GM23338 (cell line): ENCODE measurements around the gene CPD. TPM values are rescaled to one million over a fixed set of nuclear protein-coding genes. Genes with fewer than 3 reads are reported as not detected.
A peak's percentile ranks its signal among the peaks of the same experiment; 100 is the strongest.

Source experiments
- ATAC-seq: fragments of 200-7000 bp; cut with Tn5 transposase; 3 replicates; pipeline ENCODE4 v1.9.1; 2020
- DNase-seq: peaks from one replicate; pipeline ENCODE4 v3.0.0-alpha.2; 2015; ENCODE audit warnings: low spot score
- H2AFZ ChIP-seq: fragments of 200-600 bp; sonication (generic); 2 replicates; pipeline ENCODE4 v1.8.0; 2016; ENCODE audit warnings: antibody characterized with exemption, mild to moderate bottlenecking, moderate library complexity
- H3F3A ChIP-seq: fragments of 200-600 bp; sonication (generic); replicated peaks from 2 replicates; pipeline ENCODE4 v1.8.0; 2017; ENCODE audit warnings: antibody characterized with exemption, mixed run types, low read depth
- H3K27ac ChIP-seq: fragments of 200-600 bp; sonication (generic); 2 replicates; pipeline ENCODE4 v1.6.1; 2016; ENCODE audit warnings: low read depth
- H3K27me3 ChIP-seq: fragments of 200-600 bp; sonication (generic); 2 replicates; pipeline ENCODE4 v1.8.0; 2016; ENCODE audit warnings: mild to moderate bottlenecking, mixed run types, moderate library complexity; ENCODE audit not compliant: insufficient read depth
- H3K36me3 ChIP-seq: fragments of 200-600 bp; sonication (generic); 2 replicates; pipeline ENCODE4 v1.8.0; 2016; ENCODE audit warnings: mild to moderate bottlenecking; ENCODE audit not compliant: insufficient read depth
- H3K4me1 ChIP-seq: fragments of 200-600 bp; sonication (generic); 2 replicates; pipeline ENCODE4 v1.8.0; 2016; ENCODE audit warnings: mild to moderate bottlenecking, moderate library complexity; ENCODE audit not compliant: insufficient read depth
- H3K4me2 ChIP-seq: fragments of 200-600 bp; sonication (generic); 2 replicates; pipeline ENCODE4 v1.7.1; 2017; ENCODE audit warnings: mixed run types
- H3K4me3 ChIP-seq: fragments of 200-600 bp; sonication (generic); 2 replicates; pipeline ENCODE4 v1.6.1; 2016; ENCODE audit warnings: mixed run types
- H3K79me2 ChIP-seq: fragments of 200-600 bp; sonication (generic); replicated peaks from 2 replicates; pipeline ENCODE4 v1.8.0; 2017; ENCODE audit warnings: mild to moderate bottlenecking; ENCODE audit not compliant: insufficient read depth
- H3K9me2 ChIP-seq: fragments of 200-600 bp; sonication (generic); 2 replicates; pipeline ENCODE4 v1.8.0; 2017; ENCODE audit not compliant: insufficient read depth
- H4K20me1 ChIP-seq: fragments of 200-600 bp; sonication (generic); replicated peaks from 2 replicates; pipeline ENCODE4 v1.8.0; 2017; ENCODE audit warnings: mild to moderate bottlenecking; ENCODE audit not compliant: insufficient read depth
- H3K27ac Mint-ChIP-seq: 2 replicates; pipeline ENCODE4 v1.8.0; 2020; ENCODE audit warnings: inconsistent platforms, mild to moderate bottlenecking, moderate library complexity, mixed read lengths
- H3K27me3 Mint-ChIP-seq: 3 replicates; pipeline ENCODE4 v1.8.0; 2022; ENCODE audit warnings: low read depth, mild to moderate bottlenecking, moderate library complexity, mixed read lengths, inconsistent platforms; ENCODE audit not compliant: insufficient read depth, poor library complexity
- H3K36me3 Mint-ChIP-seq: 3 replicates; pipeline ENCODE4 v1.8.0; 2021; ENCODE audit warnings: low read depth, mild to moderate bottlenecking, inconsistent platforms, moderate library complexity, mixed read lengths
- H3K4me1 Mint-ChIP-seq: 3 replicates; pipeline ENCODE4 v1.8.0; 2020; ENCODE audit warnings: mild to moderate bottlenecking, inconsistent platforms, mixed read lengths
- H3K4me3 Mint-ChIP-seq: 3 replicates; pipeline ENCODE4 v1.8.0; 2021; ENCODE audit warnings: moderate library complexity, mild to moderate bottlenecking, inconsistent platforms, mixed read lengths
- H3K9me3 Mint-ChIP-seq: 3 replicates; pipeline ENCODE4 v1.8.0; 2020; ENCODE audit warnings: moderate library complexity, mild to moderate bottlenecking, inconsistent platforms, mixed read lengths
- CREB1 ChIP-seq: fragments of 250-450 bp; sonication (Bioruptor Pico); IDR thresholded peaks from 2 replicates; pipeline ENCODE4 v1.5.0; 2020; ENCODE audit warnings: low read depth, mild to moderate bottlenecking, moderate library complexity
- CTCF ChIP-seq, 2 experiments: fragments of 200-600 bp in 1 of 2; sonication (generic) in 1 of 2; conservative IDR thresholded peaks; 2 replicates each; pipeline versions ENCODE4 v1.5.1 to v1.6.1; 2016 to 2017; ENCODE audit warnings: antibody characterized with exemption in 2 of 2, low read depth in 2 of 2, mild to moderate bottlenecking in 2 of 2, moderate library complexity in 1 of 2
- ETS1 ChIP-seq: IDR thresholded peaks from 2 replicates; pipeline ENCODE4 v1.6.1; 2016; ENCODE audit warnings: antibody characterized with exemption
- EZH2 ChIP-seq: fragments of 200-600 bp; sonication (generic); IDR thresholded peaks from one replicate; pipeline ENCODE4 v1.8.0; 2017; ENCODE audit warnings: antibody characterized with exemption, mild to moderate bottlenecking, low read depth; ENCODE audit not compliant: unreplicated experiment
- EZH2phosphoT487 ChIP-seq: fragments of 200-600 bp; sonication (generic); IDR thresholded peaks from one replicate; pipeline ENCODE4 v1.8.1; 2018; ENCODE audit warnings: antibody characterized with exemption; ENCODE audit not compliant: unreplicated experiment
- JUNB ChIP-seq: IDR thresholded peaks from one replicate; pipeline ENCODE4 v1.6.1; 2016; ENCODE audit warnings: antibody characterized with exemption; ENCODE audit not compliant: unreplicated experiment
- NANOG ChIP-seq: IDR thresholded peaks from 2 replicates; pipeline ENCODE4 v1.6.1; 2016; ENCODE audit warnings: antibody characterized with exemption, borderline replicate concordance
- POLR2AphosphoS5 ChIP-seq: IDR thresholded peaks from 2 replicates; pipeline ENCODE4 v1.6.1; 2016; ENCODE audit warnings: antibody characterized with exemption, low read depth
- REST ChIP-seq: IDR thresholded peaks from one replicate; pipeline ENCODE4 v1.6.1; 2018; ENCODE audit warnings: antibody characterized with exemption; ENCODE audit not compliant: unreplicated experiment
- STAT1 ChIP-seq: IDR thresholded peaks from one replicate; pipeline ENCODE4 v1.6.1; 2016; ENCODE audit warnings: antibody characterized with exemption; ENCODE audit not compliant: unreplicated experiment
- ZNF114 ChIP-seq: fragments of 250-450 bp; sonication (Bioruptor Pico); IDR thresholded peaks from 2 replicates; pipeline ENCODE4 v1.5.0; 2020; ENCODE audit warnings: mild to moderate bottlenecking, moderate library complexity
- ZNF331 ChIP-seq: fragments of 250-450 bp; sonication (Bioruptor Pico); IDR thresholded peaks from 2 replicates; pipeline ENCODE4 v1.5.0; 2020; ENCODE audit warnings: low read depth, mild to moderate bottlenecking, moderate library complexity
- ZNF462 ChIP-seq: fragments of 250-450 bp; sonication (Bioruptor Pico); IDR thresholded peaks from 2 replicates; pipeline ENCODE4 v1.5.0; 2020; ENCODE audit warnings: mild to moderate bottlenecking, moderate library complexity
- polyA plus RNA-seq: library from polyadenylated mRNA; unstranded; fragments of >200 nt; fragmentation: Nextera tagmentation; extraction: Ambion mirVana; gene quantifications from 2 replicates; pipeline ENCODE4 v1.2.1, GENCODE V29; 2016
- total RNA-seq: library from RNA; depleted of rRNA; stranded (reverse); fragments of >200 nt; shearing (Covaris generic); gene quantifications from 2 replicates; pipeline ENCODE4 v1.2.3, GENCODE V29; 2014

The CPD gene
- total and polyA plus RNA-seq, 2 experiments from 2014 or later: 6.2 to 57.8 TPM

GRCh38 chr17:30424471-30424870 is 45.7 kb downstream of the CPD start:
- H3K27ac Mint-ChIP-seq: peak overlapping the region; percentile 15; the same call in 1 of the 2 replicates
- no peak overlapping the region for H2AFZ ChIP-seq
- DNase-seq (no peak), ATAC-seq (no peak)
- no peak for TF ChIP-seq EZH2
- TF ChIP-seq CTCF (conservative IDR thresholded peaks at IDR 0.05; ENCODE audit: low read depth in 2 of 2): no peak
- TF ChIP-seq EZH2phosphoT487: no peak
- no peak for TF ChIP-seq REST
- no peak for TF ChIP-seq ETS1
- TF ChIP-seq ZNF462 (CRISPR knock-in tag): no peak
- TF ChIP-seq STAT1: no peak
- TF ChIP-seq JUNB: no peak
- no peak for TF ChIP-seq NANOG
- no peak for TF ChIP-seq ZNF331 (CRISPR knock-in tag)
- TF ChIP-seq POLR2AphosphoS5: no peak
- TF ChIP-seq ZNF114 (CRISPR knock-in tag): no peak
- no peak for TF ChIP-seq CREB1 (CRISPR knock-in tag)
- H3K36me3 Mint-ChIP-seq: peaks cover 4% of the 10 kb centered on the region; the same call in 2 of the 3 replicates
- H3K4me1 ChIP-seq: peaks cover 9% of the 10 kb centered on the region
- no peaks in the 10 kb centered on the region for H3F3A ChIP-seq
- H3K27me3 Mint-ChIP-seq: no peaks in the 10 kb centered on the region
- no peaks in the 10 kb centered on the region for H4K20me1 ChIP-seq
- H3K4me2 ChIP-seq: peak overlapping the region; percentile 66
- H3K79me2 ChIP-seq: no peaks in the 10 kb centered on the region
- H3K9me3 Mint-ChIP-seq: no peaks in the 10 kb centered on the region
- 0 out of 2 replicates have a peak, but pooled peaks cover 2% of the 10 kb centered on the region for H3K36me3 ChIP-seq
- no peak overlapping the region for H3K4me3 ChIP-seq
- H3K27me3 ChIP-seq: no peaks in the 10 kb centered on the region
- no peaks in the 10 kb centered on the region for H3K9me2 ChIP-seq
- peaks cover 14% of the 10 kb centered on the region for H3K4me1 Mint-ChIP-seq
- no peak overlapping the region; the same call in 1 of the 2 replicates for H3K27ac ChIP-seq
- H3K4me3 Mint-ChIP-seq: no peak overlapping the region
